Breast epithelium (tissue), 4 donors: Measurements from ENCODE around the gene JAGN1. TPM values are rescaled to one million over a fixed set of nuclear protein-coding genes. Genes with fewer than 3 reads are reported as not detected.
A peak's percentile ranks its signal among the peaks of the same experiment; 100 is the strongest.

Experiments used
- DNase-seq, 2 donors: peaks; one replicate each; pipeline ENCODE4 v3.0.0-alpha.2; 2019; ENCODE audit warnings: low spot score in 2 of 2
- H3K27ac ChIP-seq, 2 donors: fragments of 200-600 bp; sonication (generic) in 1 of 2; one replicate each; pipeline ENCODE4 v1.5.1; 2016 to 2019; ENCODE audit warnings: mild to moderate bottlenecking in 1 of 2
- H3K27me3 ChIP-seq, 2 donors: fragments of 200-600 bp; sonication (generic) in 1 of 2; one replicate each; pipeline versions ENCODE4 v1.5.1 to v1.6.0; 2017 to 2019; ENCODE audit warnings: control low read depth in 1 of 2, mild to moderate bottlenecking in 1 of 2
- H3K36me3 ChIP-seq: fragments of 200-600 bp; one replicate; pipeline ENCODE4 v1.5.1; 2019
- H3K4me1 ChIP-seq, 2 donors: fragments of 200-600 bp; sonication (generic); one replicate each; pipeline ENCODE4 v1.5.1; 2016 to 2019; ENCODE audit warnings: control low read depth in 1 of 2
- H3K4me3 ChIP-seq, 3 donors: fragments of 200-600 bp; sonication (generic); 1 replicate in 2 of 3; 2 replicates in 1 of 3; pipeline ENCODE4 v1.5.1; 2016 to 2019; ENCODE audit warnings: mild to moderate bottlenecking in 3 of 3, moderate library complexity in 2 of 3
- H3K9me3 ChIP-seq, 2 donors: fragments of 200-600 bp; sonication (generic) in 1 of 2; one replicate each; pipeline ENCODE4 v1.5.1; 2016 to 2019; ENCODE audit warnings: control low read depth in 1 of 2
- CTCF ChIP-seq, 3 donors: fragments of 450-650 bp; IDR thresholded peaks; one replicate each; pipeline ENCODE4 v1.5.1; 2016 to 2017; ENCODE audit warnings: antibody characterized with exemption in 3 of 3, mild to moderate bottlenecking in 3 of 3, moderate library complexity in 3 of 3
- POLR2A ChIP-seq: fragments of 450-650 bp; IDR thresholded peaks from one replicate; pipeline ENCODE4 v1.6.1; 2016; ENCODE audit warnings: antibody characterized with exemption, mild to moderate bottlenecking, moderate library complexity
- POLR2AphosphoS5 ChIP-seq, 3 donors: sonication (generic); formaldehyde crosslinking; IDR thresholded peaks; one replicate each; pipeline ENCODE4 v1.6.1; 2017; ENCODE audit warnings: antibody characterized with exemption in 3 of 3
- intact Hi-C: fragments of 100-400 bp; cut with DNase I; formaldehyde crosslinking; loops from one replicate; pipeline ENCODE4 v1.15.1; 2023; ENCODE audit warnings: low total_unique reads
- total RNA-seq, 3 donors: library from RNA; depleted of rRNA; stranded (reverse); fragments of >200 nt; gene quantifications; one replicate each; pipeline ENCODE4 v1.1.0, GENCODE V29; 2016

Gene JAGN1
- total RNA-seq, 3 donors from 2014 or later = 34.1 to 73.1 (median 56.5) TPM

GRCh38 chr3:9942934-9943690 is 52.7 kb downstream of the JAGN1 start:
- Histone ChIP-seq H3K27ac (peak overlapping the region in 1 of 2 donors; percentile 2), H3K36me3 (no peaks in the 10 kb centered on the region), H3K4me3 (no peak overlapping the region), H3K27me3 (no peaks in the 10 kb centered on the region), H3K4me1 (peaks cover 0 to 6% of the 10 kb centered on the region in 2 donors), H3K9me3 (no peaks in the 10 kb centered on the region)
- intact Hi-C loops = loop anchor here (10.0 kb wide), 1 partner anchor 98 kb away; the partner anchor contains the start of gene RPUSD3
- DNase-seq = no peak
- no peak for TF ChIP-seq POLR2AphosphoS5 (IDR thresholded peaks at IDR 0.05)
- TF ChIP-seq CTCF (IDR thresholded peaks at IDR 0.05) = no peak
- no peak for TF ChIP-seq POLR2A

Other genes starting within 250 kb of the JAGN1 start
- gene MTMR14, start 241.1 kb upstream of the JAGN1 start, total RNA-seq = 10 to 100 TPM; 31.8 to 42.9 (median 37.5) TPM
- gene CPNE9, start 186.8 kb upstream of the JAGN1 start, total RNA-seq = not detected
- 10 to 100 TPM; 14.7 to 19.7 (median 19.3) TPM for gene BRPF1, start 158.9 kb upstream of the JAGN1 start, total RNA-seq
- 10 to 100 TPM; 21.3 to 33.4 (median 23.3) TPM for gene OGG1, start 140.7 kb upstream of the JAGN1 start, total RNA-seq
- 10 to 100 TPM; 25.2 to 58.7 (median 40.0) TPM for gene CAMK1, start 120.7 kb upstream of the JAGN1 start, total RNA-seq
- 10 to 100 TPM; 66.1 to 73.4 (median 70.1) TPM for gene TADA3, start 98.1 kb upstream of the JAGN1 start, total RNA-seq
- gene ARPC4, start 97.5 kb upstream of the JAGN1 start, total RNA-seq = 100 to 1,000 TPM; 116 to 163 (median 117) TPM
- 10 to 100 TPM; 63.1 to 76.7 (median 72.3) TPM for gene TTLL3, start 80.3 kb upstream of the JAGN1 start, total RNA-seq
- gene RPUSD3, start 46.6 kb upstream of the JAGN1 start, total RNA-seq = 10 to 100 TPM; 33.4 to 41.3 (median 38.3) TPM
- gene CIDEC, start 10.4 kb upstream of the JAGN1 start, total RNA-seq = 1,000 to 10,000 TPM in 1 of 3 donors, 100 to 1,000 TPM in 1, 10 to 100 TPM in 1; 92.3 to 1,697 (median 153) TPM
- 10 to 100 TPM; 11.5 to 22.0 (median 11.7) TPM for gene IL17RE, start 12.2 kb downstream of the JAGN1 start, total RNA-seq
- 100 to 1,000 TPM in 1 of 3 donors, 10 to 100 TPM in 2; 59.6 to 119 (median 90.6) TPM for gene IL17RC, start 26.5 kb downstream of the JAGN1 start, total RNA-seq
- 10 to 100 TPM; 33.6 to 52.4 (median 44.6) TPM for gene CRELD1, start 43.2 kb downstream of the JAGN1 start, total RNA-seq
- gene PRRT3, start 61.8 kb downstream of the JAGN1 start, total RNA-seq = 1 to 10 TPM in 2 of 3 donors, under 1 TPM in 1; 0.64 to 2.8 (median 2.0) TPM
- 10 to 100 TPM; 38.3 to 88.5 (median 42.9) TPM for gene EMC3, start 96.2 kb downstream of the JAGN1 start, total RNA-seq
- 10 to 100 TPM in 1 of 3 donors, 1 to 10 TPM in 2; 3.7 to 12.9 (median 6.2) TPM for gene FANCD2, start 135.8 kb downstream of the JAGN1 start, total RNA-seq
- not detected for gene FANCD2OS, start 217.6 kb downstream of the JAGN1 start, total RNA-seq
- gene BRK1, start 225.1 kb downstream of the JAGN1 start, total RNA-seq = 100 to 1,000 TPM; 119 to 144 (median 119) TPM